ENCODE results near the gene KCNH1.

Gene KCNH1

GRCh38 chr1:210915890-210916507 is 217.9 kb downstream of the KCNH1 start:
- no peak for DNase-seq

GRCh38 chr1:210912752-210913151 is 221.2 kb downstream of the KCNH1 start:
- no peak for DNase-seq

- no peak for DNase-seq
Observed at GRCh38 chr1:210910020-210910575, 223.8 kb downstream of the KCNH1 start.

- DNase-seq, result no peak
Observed at GRCh38 chr1:210908791-210909190, 225.2 kb downstream of the KCNH1 start.

GRCh38 chr1:210908257-210908656 is 225.7 kb downstream of the KCNH1 start:
- no peak for DNase-seq

GRCh38 chr1:210907251-210907805 is 226.6 kb downstream of the KCNH1 start:
- DNase-seq, result no peak

- DNase-seq, result no peak
Observed at GRCh38 chr1:210905944-210906453, 227.9 kb downstream of the KCNH1 start.

GRCh38 chr1:210905365-210905904 is 228.5 kb downstream of the KCNH1 start:
- DNase-seq, result no peak

- DNase-seq, result no peak
Observed at GRCh38 chr1:210901981-210902770, 231.8 kb downstream of the KCNH1 start.

GRCh38 chr1:210900820-210901219 is 233.1 kb downstream of the KCNH1 start:
- no peak for DNase-seq

- DNase-seq, result no peak
Observed at GRCh38 chr1:210900079-210900478, 233.9 kb downstream of the KCNH1 start.

GRCh38 chr1:210899676-210900075 is 234.3 kb downstream of the KCNH1 start:
- no peak for DNase-seq

- DNase-seq, result no peak
Observed at GRCh38 chr1:210898473-210898872, 235.5 kb downstream of the KCNH1 start.

GRCh38 chr1:210883821-210884220 is 250.1 kb downstream of the KCNH1 start:
- DNase-seq, result no peak

GRCh38 chr1:210882414-210883221 is 251.3 kb downstream of the KCNH1 start:
- no peak for DNase-seq

GRCh38 chr1:210878564-210878963 is 255.4 kb downstream of the KCNH1 start:
- no peak for DNase-seq

- DNase-seq, result no peak
Observed at GRCh38 chr1:210876275-210876674, 257.7 kb downstream of the KCNH1 start.

GRCh38 chr1:210866532-210866931 is 267.4 kb downstream of the KCNH1 start:
- no peak for DNase-seq

- no peak for DNase-seq
Observed at GRCh38 chr1:210857705-210858104, 276.2 kb downstream of the KCNH1 start.

- DNase-seq, result no peak
Observed at GRCh38 chr1:210857146-210857663, 276.7 kb downstream of the KCNH1 start.

GRCh38 chr1:210855440-210855839 is 278.5 kb downstream of the KCNH1 start:
- no peak for DNase-seq

GRCh38 chr1:210853276-210853675 is 280.7 kb downstream of the KCNH1 start:
- DNase-seq, result no peak
